Measurements from ENCODE around the gene PLSCR4.

Gene PLSCR4

GRCh38 chr3:146162561-146162960, 88.3 kb downstream of the PLSCR4 start:
- in situ Hi-C loops (cut with MboI; ENCODE audit: low sequenced_read_pairs) = no loop called here

- in situ Hi-C loops (cut with MboI; ENCODE audit: low sequenced_read_pairs) = no loop called here
These were observed 89.3 kb downstream of the PLSCR4 start for GRCh38 chr3:146161663-146162002.

GRCh38 chr3:146160964-146161662, 89.8 kb downstream of the PLSCR4 start, which contains the start of gene PLOD2:
Gene PLOD2, minus strand, starts transcription at chr3:146161184. Its CDS starts 195 bp downstream, at chr3:146160989.
- in situ Hi-C loops (cut with MboI; ENCODE audit: low sequenced_read_pairs) = no loop called here

GRCh38 chr3:146160321-146160963, 90.5 kb downstream of the PLSCR4 start:
- in situ Hi-C loops (cut with MboI; ENCODE audit: low sequenced_read_pairs) = no loop called here

GRCh38 chr3:146159616-146160320, 91.1 kb downstream of the PLSCR4 start:
- in situ Hi-C loops (cut with MboI; ENCODE audit: low sequenced_read_pairs) = no loop called here

GRCh38 chr3:146159037-146159436, 91.9 kb downstream of the PLSCR4 start:
- in situ Hi-C loops (cut with MboI; ENCODE audit: low sequenced_read_pairs) = no loop called here

GRCh38 chr3:146157325-146158060, 93.4 kb downstream of the PLSCR4 start:
- in situ Hi-C loops (cut with MboI; ENCODE audit: low sequenced_read_pairs) = no loop called here

- in situ Hi-C loops (cut with MboI; ENCODE audit: low sequenced_read_pairs) = no loop called here
These were observed 94.1 kb downstream of the PLSCR4 start for GRCh38 chr3:146156666-146157314.

GRCh38 chr3:146156095-146156494, 94.8 kb downstream of the PLSCR4 start:
- in situ Hi-C loops (cut with MboI; ENCODE audit: low sequenced_read_pairs) = no loop called here

- in situ Hi-C loops (cut with MboI; ENCODE audit: low sequenced_read_pairs) = no loop called here
These were observed 95.9 kb downstream of the PLSCR4 start for GRCh38 chr3:146154995-146155394.

- in situ Hi-C loops (cut with MboI; ENCODE audit: low sequenced_read_pairs) = no loop called here
These were observed 96.6 kb downstream of the PLSCR4 start for GRCh38 chr3:146154316-146154715.

GRCh38 chr3:146153429-146153828, 97.5 kb downstream of the PLSCR4 start:
- in situ Hi-C loops (cut with MboI; ENCODE audit: low sequenced_read_pairs) = no loop called here

- in situ Hi-C loops (cut with MboI; ENCODE audit: low sequenced_read_pairs) = no loop called here
These were observed 98.1 kb downstream of the PLSCR4 start for GRCh38 chr3:146152834-146153233.

GRCh38 chr3:146148468-146148931, 102.4 kb downstream of the PLSCR4 start:
- in situ Hi-C loops (cut with MboI; ENCODE audit: low sequenced_read_pairs) = no loop called here

- in situ Hi-C loops (cut with MboI; ENCODE audit: low sequenced_read_pairs) = no loop called here
These were observed 105.3 kb downstream of the PLSCR4 start for GRCh38 chr3:146145642-146146041.

GRCh38 chr3:146142757-146143156, 108.1 kb downstream of the PLSCR4 start:
- in situ Hi-C loops (cut with MboI; ENCODE audit: low sequenced_read_pairs) = no loop called here
